HS-27A (cell line): ENCODE data around the gene FAM219A.

Experiments
- DNase-seq: peaks from one replicate; pipeline ENCODE4 v3.0.0-alpha.2; 2012; ENCODE audit warnings: low read depth, missing footprints

Gene FAM219A, protein sequence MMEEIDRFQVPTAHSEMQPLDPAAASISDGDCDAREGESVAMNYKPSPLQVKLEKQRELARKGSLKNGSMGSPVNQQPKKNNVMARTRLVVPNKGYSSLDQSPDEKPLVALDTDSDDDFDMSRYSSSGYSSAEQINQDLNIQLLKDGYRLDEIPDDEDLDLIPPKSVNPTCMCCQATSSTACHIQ

DNA sequence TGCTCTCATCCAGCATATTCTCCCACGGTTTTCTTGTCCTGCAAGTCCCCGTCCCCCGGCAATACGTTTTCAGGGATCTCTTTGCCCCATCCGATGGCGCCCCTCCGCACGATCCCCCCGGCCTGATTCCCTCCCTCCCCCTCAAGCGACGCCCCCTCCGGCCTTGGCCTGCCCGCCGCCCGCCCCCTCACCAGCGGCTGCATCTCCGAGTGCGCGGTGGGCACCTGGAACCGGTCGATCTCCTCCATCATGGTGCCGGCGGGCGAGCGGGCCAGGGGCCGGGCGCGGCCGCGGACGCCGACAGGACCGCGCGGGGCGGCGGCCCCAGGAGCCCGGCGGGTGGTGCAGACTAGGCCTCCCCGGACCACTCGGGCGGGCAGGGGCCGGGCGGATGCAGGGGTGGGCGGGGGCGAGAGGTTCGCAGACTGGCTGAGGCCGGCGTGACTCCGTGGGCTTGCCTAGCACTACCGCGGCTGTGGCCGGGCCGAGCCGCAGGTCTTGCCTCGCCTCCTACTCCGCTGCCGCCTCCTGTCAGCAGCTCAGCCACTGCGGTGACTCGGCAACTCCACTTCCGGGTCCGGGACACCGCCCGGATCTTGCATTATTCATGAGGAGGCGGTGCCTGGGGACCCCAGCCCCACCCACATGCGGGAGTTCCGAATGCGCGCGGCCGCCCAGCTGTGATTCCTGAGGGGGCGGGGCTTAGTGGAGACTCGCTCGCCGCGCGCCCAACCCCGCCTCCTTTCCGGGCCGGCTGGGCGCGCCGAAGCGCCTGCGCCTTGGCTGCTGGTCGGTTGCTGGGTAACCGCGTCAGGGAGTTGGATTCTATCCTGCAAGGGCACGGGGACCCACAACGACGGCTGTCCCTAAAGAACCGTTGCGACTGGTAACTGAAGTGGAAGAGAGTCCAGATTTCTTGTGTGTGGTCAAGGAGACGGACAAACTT, at the start of gene FAM219A, which contains the start of gene DNAI1:
FAM219A (minus strand) TSS at position 558 of the 946 bp plus-strand sequence; CDS start at position 251, 307 bp downstream.
DNAI1 (plus strand) TSS at position 793 of the 946 bp plus-strand sequence. CDS start 201 bp downstream, outside the sequence.
- DNase-seq = peak; percentile 94

DNA sequence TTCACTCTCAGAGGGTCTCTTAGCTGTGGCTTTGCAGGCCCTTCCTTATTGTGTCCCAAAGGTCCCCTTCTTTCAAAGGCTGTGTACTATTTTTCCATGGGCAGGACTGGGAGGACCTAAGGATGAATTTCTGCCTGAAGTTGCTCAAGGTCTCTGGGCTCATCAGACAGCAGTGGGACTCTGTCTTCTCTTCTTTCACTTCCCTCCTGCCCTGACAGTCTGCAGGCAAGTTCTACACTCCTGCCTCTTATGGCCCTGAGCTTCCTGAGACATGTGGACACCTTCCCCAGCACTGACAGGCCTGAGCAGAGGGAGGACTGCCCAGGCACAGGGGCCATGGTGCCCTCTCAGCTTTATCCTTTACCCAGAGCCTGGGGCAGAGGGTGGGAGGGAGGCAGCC, 49.6 kb upstream of the FAM219A start:
- DNase-seq = no peak

DNA sequence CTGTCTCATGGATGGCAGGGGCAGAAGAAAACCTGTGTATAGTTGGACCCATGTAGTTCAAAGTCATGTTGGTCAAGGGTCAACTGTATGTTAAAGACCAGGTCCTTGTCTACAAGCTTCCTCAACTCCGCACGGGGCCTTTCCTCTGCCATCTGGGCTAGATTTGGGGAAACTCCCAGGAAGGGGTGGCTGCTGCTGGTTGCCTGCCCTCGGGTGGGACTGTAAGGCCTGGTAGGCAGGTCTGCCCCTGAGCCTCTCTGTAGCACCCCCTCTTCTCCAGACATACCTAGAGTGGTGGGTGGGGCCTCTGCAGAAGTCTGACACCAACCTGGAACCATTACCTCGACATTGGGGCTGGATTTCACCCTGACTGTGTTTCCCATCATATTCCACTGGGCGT, 49.2 kb upstream of the FAM219A start:
- DNase-seq = no peak

DNA sequence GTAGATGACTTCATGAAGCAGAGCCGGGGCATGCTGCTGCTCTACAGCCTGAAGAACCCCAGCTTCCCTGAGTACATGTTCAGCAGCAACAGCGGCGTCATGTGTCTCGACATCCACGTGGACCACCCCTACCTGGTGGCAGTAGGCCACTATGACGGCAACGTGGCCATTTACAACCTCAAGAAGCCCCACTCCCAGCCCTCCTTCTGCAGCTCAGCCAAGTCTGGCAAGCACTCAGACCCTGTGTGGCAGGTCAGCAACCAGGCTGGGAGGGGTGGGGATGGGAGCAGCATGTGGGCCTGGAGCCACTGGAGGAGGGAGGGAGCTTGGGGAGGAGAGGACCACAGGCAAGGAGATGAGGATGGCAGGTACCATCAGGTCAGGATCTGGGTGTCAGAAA, 48.3 kb upstream of the FAM219A start:
- no peak for DNase-seq

DNA sequence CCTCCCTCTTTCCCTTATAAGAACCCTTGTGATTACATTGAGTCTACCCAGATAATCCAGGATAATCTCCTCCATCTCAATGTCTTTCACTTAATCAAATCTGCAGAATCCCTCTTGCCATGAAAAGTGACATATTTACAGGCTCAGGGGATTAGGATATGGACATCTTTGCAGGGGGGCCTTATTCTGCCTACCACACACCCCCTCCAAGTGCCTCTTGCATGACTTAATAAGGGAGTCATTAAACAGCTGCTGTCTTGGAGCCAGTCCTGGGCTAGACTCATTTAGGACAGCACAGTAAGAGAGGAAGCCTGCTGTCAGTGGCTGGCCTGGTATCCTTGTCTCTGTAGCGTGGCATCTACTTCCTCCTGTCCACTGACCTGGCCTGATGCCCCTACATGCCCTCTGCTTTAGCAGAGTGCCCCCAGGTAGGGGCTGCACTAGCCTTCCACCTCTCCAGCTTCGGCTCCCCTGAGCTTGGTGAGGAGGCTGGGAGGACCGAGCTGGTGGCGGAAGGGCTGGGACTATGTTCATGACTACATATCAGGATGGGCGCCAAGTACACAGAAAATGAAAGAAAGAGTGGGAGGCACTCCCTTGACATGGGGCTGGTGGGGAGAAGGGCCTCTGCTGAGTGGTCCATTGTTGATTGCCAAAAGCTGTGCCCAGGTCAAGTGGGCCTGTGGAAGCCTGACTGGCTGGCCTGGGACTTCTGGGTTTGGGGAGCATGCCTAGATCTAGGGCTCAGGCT, 47.2 kb upstream of the FAM219A start:
- no peak for DNase-seq

DNA sequence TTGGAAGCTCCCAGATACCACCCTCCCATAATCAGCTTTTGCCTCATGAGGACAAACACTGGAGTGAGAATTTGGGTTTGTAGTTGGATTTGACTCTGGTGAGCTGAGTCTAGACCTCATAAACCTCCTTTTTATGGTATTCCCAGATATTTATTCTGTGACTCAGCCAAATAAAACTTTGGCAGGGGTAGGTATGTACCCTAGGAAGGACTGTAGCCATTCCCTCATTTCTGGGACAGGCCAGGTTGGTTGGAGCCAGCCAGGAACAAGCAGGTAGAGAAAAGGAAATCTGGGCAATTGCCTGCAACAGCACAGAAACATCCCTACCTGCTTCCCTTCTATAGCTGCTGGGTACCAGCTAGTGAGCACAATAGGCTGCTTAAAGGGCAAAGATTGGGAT, 45.0 kb upstream of the FAM219A start:
- no peak for DNase-seq

DNA sequence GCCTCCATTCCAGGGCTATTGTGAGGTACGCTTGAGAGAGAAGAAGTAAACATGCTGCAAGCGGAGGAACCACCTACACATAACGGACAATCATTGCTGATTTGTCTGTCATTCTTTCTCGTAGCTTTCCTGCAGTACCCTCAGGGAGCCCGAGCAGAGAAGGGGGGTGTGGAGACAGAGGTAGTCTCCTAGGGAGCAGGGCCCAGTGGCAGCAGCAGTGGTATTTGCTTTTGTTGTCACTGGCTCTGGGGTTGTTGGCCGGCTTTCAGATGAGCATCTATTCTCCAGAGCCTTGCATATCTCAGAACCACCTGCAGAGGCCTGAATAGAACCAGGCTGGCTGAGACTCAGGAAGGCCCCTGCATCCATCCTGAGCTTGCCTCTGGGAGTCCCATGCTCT, 44.5 kb upstream of the FAM219A start:
- DNase-seq = no peak

DNA sequence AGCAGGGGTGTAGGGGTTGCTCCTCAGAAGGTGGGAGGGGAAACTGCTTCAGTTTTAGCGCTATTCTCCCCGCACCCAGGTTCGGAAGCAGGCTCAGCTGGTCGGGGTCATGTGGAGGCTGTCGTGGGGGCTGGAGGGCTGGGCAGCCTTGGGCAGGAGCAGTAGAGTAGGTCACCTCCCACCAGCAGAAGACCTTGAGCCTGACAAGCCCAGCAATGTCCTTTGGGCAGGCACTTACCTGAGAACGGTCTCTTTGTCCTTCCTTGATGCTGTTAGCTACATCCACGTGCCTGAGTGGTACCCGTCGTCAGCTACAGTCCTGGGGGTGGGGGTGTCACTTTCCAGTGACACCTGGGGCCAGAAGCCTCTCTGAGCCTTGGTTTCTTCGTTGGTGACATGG, 44.1 kb upstream of the FAM219A start:
- DNase-seq = no peak

DNA sequence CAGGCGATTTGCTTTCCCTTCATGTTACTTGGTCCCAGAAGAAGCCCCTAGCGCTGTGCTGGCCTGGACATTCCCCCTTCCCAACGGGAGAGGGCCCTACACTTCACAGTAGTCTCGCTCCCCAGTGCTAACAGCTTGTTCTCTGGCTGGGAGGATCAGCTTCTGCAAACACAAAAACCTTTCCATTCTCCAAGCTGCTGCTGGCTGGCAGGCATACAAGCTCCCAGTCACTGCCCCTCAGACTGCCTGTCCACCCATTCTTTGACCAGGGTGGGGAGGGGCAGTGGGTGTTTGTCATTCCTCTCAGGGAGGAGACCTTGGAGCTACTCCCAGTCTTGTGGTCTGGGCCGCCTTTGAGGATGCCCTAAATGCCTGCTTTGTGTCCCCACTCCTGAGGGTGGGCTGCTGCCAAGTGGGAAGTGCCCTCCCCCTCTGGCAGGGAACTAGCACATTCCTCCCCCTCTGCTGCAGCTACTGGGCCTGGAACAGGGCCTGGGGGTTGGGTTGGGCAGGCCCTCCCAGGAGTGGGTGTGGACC, 43.6 kb upstream of the FAM219A start:
- DNase-seq = no peak

DNA sequence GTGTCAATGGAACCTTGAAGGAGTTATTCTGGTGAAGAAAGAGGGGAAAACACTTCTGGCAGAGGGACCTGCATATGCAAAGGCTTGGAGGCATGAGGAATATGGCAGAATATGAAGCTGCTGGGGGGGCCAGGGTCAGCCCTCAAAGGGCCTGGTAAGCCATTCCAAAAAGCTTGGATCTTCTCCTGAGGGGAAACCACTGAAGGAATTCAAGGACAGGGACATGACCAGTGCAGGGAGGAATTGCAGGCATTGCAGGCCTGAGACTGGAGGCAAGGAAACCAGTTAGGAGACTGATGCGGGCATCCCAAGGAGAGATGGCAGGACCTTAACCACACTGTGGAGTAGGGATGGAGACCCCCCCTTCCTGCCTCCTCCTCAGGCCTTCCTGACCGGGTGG, 43.0 kb upstream of the FAM219A start:
- no peak for DNase-seq

DNA sequence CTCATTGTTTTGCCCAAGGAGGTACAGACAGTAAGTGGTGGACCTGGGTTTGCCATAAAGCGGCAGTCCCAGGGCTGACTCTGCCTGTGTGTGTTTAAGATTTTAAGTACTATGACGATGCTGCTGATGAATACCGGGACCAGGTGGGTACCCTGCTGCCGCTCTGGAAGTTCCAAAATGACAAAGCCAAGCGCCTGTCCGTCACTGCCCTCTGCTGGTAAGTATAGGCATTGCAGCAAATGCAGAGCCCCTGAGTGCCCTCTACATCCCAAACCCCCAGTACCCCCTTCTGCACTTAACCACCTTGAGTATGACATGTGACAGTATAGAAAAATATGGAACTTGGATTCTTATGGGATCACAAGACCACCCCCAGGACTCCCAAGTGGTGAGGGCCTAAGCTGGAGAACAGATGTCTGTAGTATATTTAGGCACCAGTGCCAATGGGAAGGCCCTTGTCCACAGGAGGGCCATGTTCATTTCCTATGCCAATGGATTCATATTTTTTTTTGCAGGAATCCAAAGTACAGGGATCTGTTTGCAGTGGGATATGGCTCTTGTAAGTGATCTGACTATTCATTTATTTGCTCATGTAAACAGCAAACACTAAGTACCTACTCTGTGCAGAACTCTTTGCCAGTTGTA, 42.4 kb upstream of the FAM219A start:
- DNase-seq = no peak

DNA sequence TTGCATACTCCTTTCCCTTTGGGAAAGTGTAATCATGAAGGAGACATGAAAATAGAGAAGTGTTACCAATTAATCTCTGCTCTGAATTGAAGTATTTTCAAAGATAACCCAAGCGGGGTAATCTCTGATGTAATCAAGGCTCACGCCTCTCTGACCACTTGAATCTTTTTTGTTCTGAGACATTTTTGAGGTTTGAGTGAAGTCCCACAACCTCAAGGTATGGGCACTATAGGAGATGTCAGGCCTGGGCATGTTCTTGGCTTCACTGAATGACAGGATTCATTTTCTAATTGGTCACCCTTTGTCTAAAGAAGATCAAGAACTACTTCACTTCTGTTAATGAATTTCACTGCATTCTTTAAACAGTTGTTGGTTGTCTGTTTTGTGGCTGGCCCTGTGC, 40.7 kb upstream of the FAM219A start:
- DNase-seq = no peak

DNA sequence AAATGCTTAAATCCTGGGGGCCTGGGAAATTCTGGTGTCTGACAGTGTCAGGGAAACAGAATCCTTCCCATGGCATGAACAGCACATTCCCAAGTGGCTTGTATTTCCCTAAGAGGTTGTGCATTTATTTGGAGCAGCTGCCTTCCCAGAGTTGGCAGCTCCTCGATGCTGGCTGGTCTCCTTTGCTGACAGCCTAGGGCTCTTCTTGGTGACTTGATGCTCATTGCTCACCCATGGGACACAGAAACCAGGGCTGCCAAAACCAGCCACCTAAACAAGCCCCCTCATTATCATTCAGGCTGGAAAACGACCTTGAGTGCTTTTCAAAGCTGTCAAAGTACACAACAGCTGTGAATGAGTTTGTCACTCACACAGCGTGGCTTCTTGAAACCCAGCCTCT, 40.2 kb upstream of the FAM219A start:
- DNase-seq = no peak

DNA sequence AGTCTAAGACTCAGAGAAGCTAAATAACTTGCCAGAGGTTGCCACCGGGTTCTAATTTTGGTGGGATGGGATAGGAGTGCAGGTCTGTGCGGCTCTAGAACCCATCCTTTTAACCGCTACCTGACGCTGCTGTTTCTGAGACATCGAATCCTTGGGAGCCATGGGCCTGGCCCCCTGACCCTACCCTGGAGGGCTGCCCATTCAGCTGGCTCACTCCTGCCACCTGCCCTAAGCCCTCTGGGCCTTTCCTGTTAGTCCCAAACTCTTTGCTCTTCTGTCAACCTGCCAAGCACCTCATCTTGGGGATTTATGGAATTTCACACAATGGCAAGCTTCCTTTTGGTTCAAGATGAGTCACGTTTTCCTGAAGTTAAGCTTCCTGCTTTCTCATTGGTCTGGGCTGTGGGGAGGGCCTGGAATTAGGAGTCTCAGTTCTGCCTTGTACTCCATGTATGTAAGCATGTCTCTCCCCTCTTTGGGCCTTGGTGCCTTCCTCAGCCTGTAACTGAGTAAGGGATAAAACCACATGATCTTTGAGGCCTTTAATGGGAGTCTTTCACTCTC, 37.9 kb upstream of the FAM219A start:
- no peak for DNase-seq

DNA sequence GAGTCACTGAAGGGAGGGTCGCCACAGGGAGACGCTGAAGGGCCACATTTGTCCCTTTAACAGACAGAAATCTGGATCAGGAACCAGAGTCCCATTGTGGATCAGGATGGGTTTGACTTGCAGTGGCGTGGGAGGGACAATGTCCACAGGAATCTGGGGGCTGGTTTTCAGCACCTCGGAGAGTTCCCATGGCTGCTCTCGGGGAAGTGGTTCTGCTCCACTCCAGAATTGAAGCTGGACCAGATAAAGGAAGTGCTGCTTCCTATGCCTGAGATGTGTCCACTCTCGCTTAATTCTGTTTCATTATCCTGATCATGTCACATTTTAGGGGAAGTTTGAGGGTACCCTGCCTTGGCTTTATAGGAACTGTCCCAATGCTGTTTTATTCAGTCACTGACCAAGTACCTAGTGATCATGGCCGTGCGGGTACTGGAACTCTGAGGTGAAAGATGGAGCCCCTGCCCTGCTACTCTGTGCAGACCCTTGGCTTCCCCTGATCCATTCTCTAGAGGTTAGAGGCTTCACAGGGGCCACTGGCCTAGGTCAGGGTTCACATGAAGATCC, 35.7 kb upstream of the FAM219A start:
- DNase-seq = peak; percentile 29

DNA sequence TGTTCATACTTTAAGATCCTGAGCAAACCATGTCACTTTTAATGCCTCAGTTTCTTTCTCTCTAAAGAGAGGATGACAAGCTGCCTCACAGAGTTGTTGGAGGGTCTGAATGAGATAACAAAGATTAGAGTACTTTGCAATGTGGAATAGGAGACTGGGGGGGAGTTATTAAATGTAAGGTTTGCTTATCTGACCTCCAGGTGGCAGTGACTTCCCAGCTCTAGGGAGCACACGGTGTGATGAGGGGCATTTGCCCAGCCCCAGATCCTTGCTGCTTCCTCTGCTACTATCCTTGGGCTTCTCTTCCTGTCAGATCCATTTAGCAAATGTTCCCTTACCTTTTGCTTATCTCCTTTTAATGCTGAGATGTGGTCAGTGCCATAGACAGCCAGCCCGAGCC, 33.7 kb upstream of the FAM219A start:
- no peak for DNase-seq

DNA sequence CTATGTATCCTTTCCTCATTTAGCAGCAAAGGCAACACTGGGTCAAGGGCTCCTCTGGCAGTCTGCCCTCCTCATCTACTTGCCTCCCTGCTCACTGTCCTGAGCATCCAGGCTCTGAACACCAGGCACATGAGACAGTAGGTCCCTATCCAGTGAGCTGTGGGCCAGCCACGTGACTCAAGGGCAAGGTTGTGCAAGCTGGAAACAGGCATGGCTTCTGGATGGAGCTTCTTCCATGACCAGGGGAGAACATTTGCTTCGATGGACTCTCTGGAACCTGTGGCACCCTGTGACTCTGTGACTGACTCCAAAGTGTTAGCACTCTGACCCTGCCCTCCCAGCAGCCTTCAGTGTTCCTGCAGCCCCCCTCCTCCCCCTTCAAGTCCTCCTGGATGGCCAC, 33.2 kb upstream of the FAM219A start:
- no peak for DNase-seq

DNA sequence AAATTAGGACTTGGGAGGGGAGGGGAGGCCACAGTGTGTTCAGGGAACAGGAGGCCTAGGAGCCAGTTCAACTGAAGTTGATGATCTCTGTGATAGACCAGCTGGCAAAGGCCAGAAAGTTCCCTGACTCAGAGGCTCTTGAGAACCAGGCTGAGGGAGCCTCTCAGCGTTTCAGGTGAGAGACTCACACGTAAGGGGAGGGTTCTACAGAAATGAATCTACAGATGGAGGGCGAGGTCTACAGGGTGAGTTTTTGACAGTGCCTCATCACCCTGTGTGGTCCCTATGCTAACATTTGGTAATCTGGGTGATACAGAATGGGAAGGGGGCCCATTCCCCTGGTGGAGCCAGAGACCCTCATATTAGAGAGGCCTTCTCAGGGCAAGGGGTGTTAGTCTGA, 32.4 kb upstream of the FAM219A start:
- DNase-seq = no peak

DNA sequence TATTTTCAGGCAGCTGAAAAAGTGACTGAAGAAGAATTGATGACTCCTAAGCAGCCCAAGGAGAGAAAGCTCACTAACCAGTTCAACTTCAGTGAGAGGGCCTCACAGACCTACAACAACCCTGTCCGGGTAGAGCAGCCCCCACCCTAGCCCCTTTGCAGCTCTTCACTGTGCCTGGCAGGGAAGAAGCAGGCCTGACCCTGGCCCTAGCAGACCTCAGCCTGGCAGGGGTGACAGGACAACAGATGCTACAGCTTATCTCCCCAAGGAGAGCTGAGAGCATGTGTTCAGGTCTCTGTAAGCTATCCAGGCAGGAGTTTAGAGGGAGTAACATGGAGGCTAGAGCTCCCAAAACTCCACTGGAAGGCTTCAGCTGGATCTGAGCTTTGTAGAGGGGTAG, 32.0 kb upstream of the FAM219A start:
- DNase-seq = no peak

DNA sequence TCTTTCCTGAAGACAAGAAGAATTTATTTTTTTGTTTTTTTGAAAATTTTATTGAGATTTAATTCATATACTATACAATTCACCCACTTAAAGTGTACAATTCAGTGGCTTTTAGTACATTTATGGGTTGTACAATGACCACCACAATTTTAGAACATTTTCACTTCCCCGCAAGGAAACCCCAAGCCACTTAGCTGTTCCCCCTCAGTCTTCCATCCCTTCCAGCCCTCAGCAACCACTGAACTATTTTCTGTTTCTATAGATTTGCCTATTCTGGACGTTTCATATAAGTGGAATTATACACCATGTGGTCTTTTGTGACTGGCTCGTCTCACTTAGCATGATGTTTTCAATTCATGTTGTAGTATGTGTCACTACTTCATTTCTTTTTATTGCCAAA, 28.2 kb upstream of the FAM219A start:
- DNase-seq = no peak

DNA sequence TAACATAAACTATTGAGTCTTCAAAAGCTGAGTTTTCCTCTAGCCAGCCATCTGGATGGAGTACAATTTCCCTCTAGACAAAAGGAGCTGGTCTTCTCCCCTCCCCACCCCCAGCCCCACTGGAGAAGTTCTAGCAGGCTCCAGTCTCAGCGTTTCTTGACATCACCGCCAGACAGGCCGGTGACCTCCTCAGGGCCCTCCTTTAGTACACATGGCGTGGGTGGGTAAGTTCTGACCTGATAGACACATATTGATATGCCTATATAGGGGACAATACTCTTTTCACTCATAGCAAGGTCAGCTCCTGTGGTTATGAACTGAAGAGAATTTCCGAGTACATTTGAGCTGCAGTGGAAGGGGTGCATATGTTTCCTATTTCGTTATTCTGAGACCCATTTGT, 27.5 kb upstream of the FAM219A start:
- no peak for DNase-seq
